A673 (cell line): ENCODE results near the gene TMED10. TPM values are rescaled to one million over a fixed set of nuclear protein-coding genes. Genes with fewer than 3 reads are reported as not detected.

ENCODE experiments used
- BruUV-seq: library from RNA; stranded (reverse); fragments of 400-500 nt; replicated peaks from 2 replicates; lab custom pipeline; 2021; lab: Mats Ljungman, UMichigan
- CTCF ChIA-PET: fragments of 300-600 bp; sonication (Branson Sonifier 250); formaldehyde crosslinking; loops from one replicate; lab custom pipeline; 2022; ENCODE audit warnings: antibody characterized with exemption; lab: Charles Lee
- POLR2A ChIA-PET: fragments of 300-600 bp; sonication (Branson Sonifier 250); formaldehyde crosslinking; loops from one replicate; lab custom pipeline; 2022; ENCODE audit warnings: antibody characterized with exemption; ENCODE audit not compliant: low non-redundant PET; lab: Charles Lee
- DNase-seq: peaks from one replicate; pipeline ENCODE4 v3.0.0-alpha.2; 2015; ENCODE audit warnings: low spot score
- H3K27ac ChIP-seq: fragments of 200-600 bp; sonication (generic); 2 replicates; pipeline ENCODE4 v1.5.1; 2016; ENCODE audit warnings: mixed run types, low read depth, mild to moderate bottlenecking, mixed read lengths, antibody characterized with exemption, low read length; ENCODE audit not compliant: poor library complexity, severe bottlenecking
- H3K27me3 ChIP-seq: fragments of 200-600 bp; sonication (generic); replicated peaks from 2 replicates; pipeline ENCODE4 v1.6.1; 2017; ENCODE audit warnings: mixed run types, low read depth, mild to moderate bottlenecking, mixed read lengths, antibody characterized with exemption, low read length; ENCODE audit not compliant: insufficient read depth, poor library complexity
- H3K36me3 ChIP-seq: fragments of 200-600 bp; sonication (generic); 2 replicates; pipeline ENCODE4 v1.6.1; 2016; ENCODE audit warnings: mixed run types, mild to moderate bottlenecking, mixed read lengths, antibody characterized with exemption, low read length; ENCODE audit not compliant: insufficient read depth, poor library complexity, severe bottlenecking
- H3K4me1 ChIP-seq: fragments of 200-600 bp; sonication (generic); 2 replicates; pipeline ENCODE4 v1.6.1; 2017; ENCODE audit warnings: mixed run types, mild to moderate bottlenecking, mixed read lengths, antibody characterized with exemption, low read length; ENCODE audit not compliant: insufficient read depth, poor library complexity, severe bottlenecking
- H3K4me3 ChIP-seq: fragments of 200-600 bp; sonication (generic); 2 replicates; pipeline ENCODE4 v1.5.1; 2016; ENCODE audit warnings: low read depth, mixed run types, mild to moderate bottlenecking, mixed read lengths, low read length; ENCODE audit not compliant: poor library complexity, severe bottlenecking
- H3K9me3 ChIP-seq: fragments of 200-600 bp; sonication (generic); 2 replicates; pipeline ENCODE4 v1.6.1; 2016; ENCODE audit warnings: mixed run types, low read depth, mild to moderate bottlenecking, mixed read lengths, antibody characterized with exemption, low read length; ENCODE audit not compliant: poor library complexity, severe bottlenecking
- EZH2 ChIP-seq: fragments of 200-600 bp; sonication (generic); IDR thresholded peaks from 2 replicates; pipeline ENCODE4 v1.6.1; 2017; ENCODE audit warnings: borderline replicate concordance, low read depth, mild to moderate bottlenecking, mixed read lengths, antibody characterized with exemption, low read length; ENCODE audit not compliant: poor library complexity, severe bottlenecking
- intact Hi-C: fragments of 100-400 bp; cut with micrococcal nuclease; formaldehyde crosslinking; loops from one replicate; pipeline ENCODE4 v1.10.0; 2022; ENCODE audit not compliant: unreplicated experiment
- total RNA-seq: library from RNA; stranded (reverse); gene quantifications from 2 replicates; pipeline ENCODE4 v1.2.3, GENCODE V29; 2021
- TF ChIP-seq, protein P1 (sequence below): fragments of 300-800, 200-600 bp; sonication (generic); conservative IDR thresholded peaks from 2 replicates; pipeline ENCODE4 v1.5.1; 2017; ENCODE audit warnings: low read depth, mild to moderate bottlenecking, antibody characterized with exemption, low read length, moderate library complexity, mixed read lengths

The TMED10 gene
- total RNA-seq, 1 experiment from 2014 or later, result 275 TPM

DNA sequence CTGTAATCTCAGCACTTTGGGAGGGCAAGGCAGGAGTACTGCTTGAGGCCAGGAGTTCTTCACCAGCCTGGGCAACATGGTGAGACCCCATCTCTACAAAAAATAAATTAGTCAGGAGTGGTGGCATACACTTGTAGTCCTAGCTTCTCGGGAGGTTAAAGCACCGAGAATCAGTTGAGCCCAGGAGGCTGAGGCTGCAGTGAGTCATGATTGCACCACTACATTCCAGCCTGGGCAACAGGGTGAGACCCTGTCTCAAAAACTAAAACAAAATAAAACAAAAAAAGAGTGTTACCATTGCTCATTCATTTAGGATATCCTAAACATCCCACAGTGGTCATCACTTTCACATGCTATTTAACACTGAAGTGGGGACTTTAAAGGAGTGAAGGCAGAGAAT lies 57.4 kb downstream of the TMED10 start:
- Histone ChIP-seq H3K36me3 (peaks cover 49% of the 10 kb centered on the region), H3K27ac (no peak overlapping the region)

DNA sequence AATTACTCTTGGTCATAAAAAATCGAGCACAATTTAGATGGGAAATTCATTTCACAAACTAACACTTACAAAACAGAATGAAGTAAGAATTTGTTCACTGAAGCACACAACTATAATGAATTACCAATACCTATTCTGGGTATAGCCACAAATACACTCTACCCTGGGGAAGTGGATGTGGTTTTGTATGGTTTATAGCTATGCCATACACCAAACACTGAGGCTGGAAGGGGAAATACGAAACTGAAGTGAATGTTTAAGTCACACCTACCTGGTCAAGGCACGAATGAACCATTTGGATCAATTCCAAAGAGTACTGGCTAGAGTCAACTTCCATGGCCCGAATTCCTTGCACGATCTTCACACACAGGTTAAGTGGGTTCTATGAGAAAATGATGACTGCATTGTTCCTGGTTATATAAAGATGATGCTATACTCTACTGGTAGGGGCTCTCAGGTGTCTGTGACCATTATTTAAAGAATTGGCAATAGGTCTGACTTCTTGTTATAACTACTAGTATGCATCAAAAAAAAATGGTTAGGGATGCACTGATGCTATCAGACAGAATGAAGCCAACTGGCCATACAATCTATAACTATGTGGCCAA lies 62.4 kb downstream of the TMED10 start:
- ChIA-PET POLR2A (no interaction called here), CTCF (interaction anchor here (0.5 kb wide), 1 partner anchor 125 kb away, joined by 3 read pairs; no protein-coding TSS in a partner anchor)
- TF ChIP-seq, protein P1, sequence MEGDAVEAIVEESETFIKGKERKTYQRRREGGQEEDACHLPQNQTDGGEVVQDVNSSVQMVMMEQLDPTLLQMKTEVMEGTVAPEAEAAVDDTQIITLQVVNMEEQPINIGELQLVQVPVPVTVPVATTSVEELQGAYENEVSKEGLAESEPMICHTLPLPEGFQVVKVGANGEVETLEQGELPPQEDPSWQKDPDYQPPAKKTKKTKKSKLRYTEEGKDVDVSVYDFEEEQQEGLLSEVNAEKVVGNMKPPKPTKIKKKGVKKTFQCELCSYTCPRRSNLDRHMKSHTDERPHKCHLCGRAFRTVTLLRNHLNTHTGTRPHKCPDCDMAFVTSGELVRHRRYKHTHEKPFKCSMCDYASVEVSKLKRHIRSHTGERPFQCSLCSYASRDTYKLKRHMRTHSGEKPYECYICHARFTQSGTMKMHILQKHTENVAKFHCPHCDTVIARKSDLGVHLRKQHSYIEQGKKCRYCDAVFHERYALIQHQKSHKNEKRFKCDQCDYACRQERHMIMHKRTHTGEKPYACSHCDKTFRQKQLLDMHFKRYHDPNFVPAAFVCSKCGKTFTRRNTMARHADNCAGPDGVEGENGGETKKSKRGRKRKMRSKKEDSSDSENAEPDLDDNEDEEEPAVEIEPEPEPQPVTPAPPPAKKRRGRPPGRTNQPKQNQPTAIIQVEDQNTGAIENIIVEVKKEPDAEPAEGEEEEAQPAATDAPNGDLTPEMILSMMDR, result no peak
- no peak for TF ChIP-seq EZH2
- intact Hi-C loops, result no loop called here
- no peaks in the 10 kb centered on the region for H3K4me1 ChIP-seq
- no peak for DNase-seq
- peaks cover 86% of the 10 kb centered on the region for H3K36me3 ChIP-seq
- H3K27me3 ChIP-seq, result no peaks in the 10 kb centered on the region
- no peaks in the 10 kb centered on the region for H3K9me3 ChIP-seq
- BruUV-seq, result no TSS peak
- H3K27ac ChIP-seq, result no peak overlapping the region
- no peak overlapping the region for H3K4me3 ChIP-seq

More for the DNA sequence above, 57.4 kb downstream of the TMED10 start:
- BruUV-seq, result no TSS peak
- no peaks in the 10 kb centered on the region for H3K9me3 ChIP-seq
- H3K27me3 ChIP-seq, result no peaks in the 10 kb centered on the region
- intact Hi-C loops, result no loop called here
- DNase-seq, result no peak
- ChIA-PET POLR2A (no interaction called here), CTCF (no interaction called here)
- H3K4me1 ChIP-seq, result peaks cover 1% of the 10 kb centered on the region
- H3K4me3 ChIP-seq, result no peak overlapping the region
- TF ChIP-seq EZH2, result no peak
- TF ChIP-seq, protein P1, result no peak

DNA sequence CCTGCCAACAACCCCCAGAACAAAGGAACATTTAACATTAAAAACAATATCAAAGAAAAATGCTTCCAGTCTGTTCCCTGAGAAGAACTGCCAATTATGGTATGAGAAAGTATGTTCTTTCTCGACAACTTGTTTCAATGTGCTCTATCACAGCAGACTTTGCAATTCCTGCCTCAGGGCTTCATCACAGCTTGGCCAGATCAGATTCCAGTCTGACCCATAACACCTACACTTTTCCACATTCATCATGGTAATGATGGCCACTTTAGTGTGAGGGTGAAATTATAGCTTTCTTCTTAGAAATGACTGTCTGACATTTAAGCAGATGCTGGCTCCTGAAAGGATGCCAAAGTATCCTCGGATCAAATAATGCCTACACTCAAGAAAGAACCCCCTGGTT lies 66.5 kb downstream of the TMED10 start:
- no peak for TF ChIP-seq EZH2
- TF ChIP-seq, protein P1, result no peak
- H3K4me3 ChIP-seq, result no peak overlapping the region
- no peaks in the 10 kb centered on the region for H3K9me3 ChIP-seq
- intact Hi-C loops, result no loop called here
- H3K27ac ChIP-seq, result no peak overlapping the region
- H3K4me1 ChIP-seq, result no peaks in the 10 kb centered on the region
- H3K36me3 ChIP-seq, result peaks cover 76% of the 10 kb centered on the region
- ChIA-PET CTCF (no interaction called here), POLR2A (no interaction called here)
- no peaks in the 10 kb centered on the region for H3K27me3 ChIP-seq
- BruUV-seq, result no TSS peak
- no peak for DNase-seq
